Measurements from ENCODE around the gene NIT1.

NIT1 gene

GRCh38 chr1:161158316-161159010 lies 40.6 kb downstream of the NIT1 start:
- DNase-seq = no peak

GRCh38 chr1:161159087-161159912 lies 41.4 kb downstream of the NIT1 start, which contains the start of gene USP21:
Gene USP21 (plus strand): TSS chr1:161159500. CDS start chr1:161160641, 1,141 bp downstream.
- DNase-seq = peak; percentile 93 to 94

- no peak for DNase-seq
Observed at GRCh38 chr1:161159913-161160243, 42.0 kb downstream of the NIT1 start.

- no peak for DNase-seq
Observed at GRCh38 chr1:161160671-161161145, 42.8 kb downstream of the NIT1 start.

- DNase-seq = no peak
Observed at GRCh38 chr1:161161652-161162051, 43.7 kb downstream of the NIT1 start.

- DNase-seq = no peak
Observed at GRCh38 chr1:161162052-161162451, 44.1 kb downstream of the NIT1 start.

- DNase-seq = no peak
Observed at GRCh38 chr1:161162806-161163205, 44.9 kb downstream of the NIT1 start.

- no peak for DNase-seq
Observed at GRCh38 chr1:161163793-161164192, 45.9 kb downstream of the NIT1 start.

GRCh38 chr1:161164901-161165610 lies 47.2 kb downstream of the NIT1 start:
- DNase-seq = no peak

GRCh38 chr1:161165742-161166668 lies 48.1 kb downstream of the NIT1 start, which contains the start of gene PPOX:
Gene PPOX (plus strand): TSS chr1:161166426. CDS start chr1:161166848, 422 bp downstream.
- peak; percentile 91 for DNase-seq

- DNase-seq = no peak
Observed at GRCh38 chr1:161166669-161167548, 49.0 kb downstream of the NIT1 start.

GRCh38 chr1:161168906-161169305 lies 51.0 kb downstream of the NIT1 start:
- DNase-seq = no peak
